Mucosa of rectum (tissue), 2 donors: ENCODE measurements around the gene ARHGAP35.
"Not testable (repeated sequence)": the region's sequence is repeated elsewhere in the genome, so short reads cannot be mapped to it uniquely, and the experiment has no call there.

Experiments
- H3K27ac ChIP-seq, 2 donors: one replicate each; pipeline ENCODE4 v1.7.0; 2013; ENCODE audit warnings: inconsistent platforms in 2 of 2, low read depth in 2 of 2, low read length in 2 of 2
- H3K27me3 ChIP-seq, 2 donors: one replicate each; pipeline ENCODE4 v1.7.0; 2013; ENCODE audit warnings: low read length in 2 of 2; ENCODE audit not compliant: control insufficient read depth in 2 of 2, insufficient read depth in 2 of 2
- H3K36me3 ChIP-seq, 2 donors: one replicate each; pipeline ENCODE4 v1.7.0; 2013; ENCODE audit warnings: low read length in 2 of 2; ENCODE audit not compliant: control insufficient read depth in 2 of 2, insufficient read depth in 2 of 2
- H3K4me1 ChIP-seq, 2 donors: one replicate each; pipeline ENCODE4 v1.7.0; 2013; ENCODE audit warnings: low read length in 2 of 2, mild to moderate bottlenecking in 1 of 2; ENCODE audit not compliant: control insufficient read depth in 2 of 2, insufficient read depth in 2 of 2
- H3K4me3 ChIP-seq, 2 donors: one replicate each; pipeline ENCODE4 v1.7.0; 2013; ENCODE audit warnings: low read length in 2 of 2
- H3K9ac ChIP-seq, 2 donors: one replicate each; pipeline ENCODE4 v1.7.0; 2013; ENCODE audit warnings: low read length in 2 of 2, low read depth in 1 of 2, mild to moderate bottlenecking in 1 of 2
- H3K9me3 ChIP-seq, 2 donors: one replicate each; pipeline ENCODE4 v1.7.0; 2013; ENCODE audit warnings: low read length in 2 of 2; ENCODE audit not compliant: control insufficient read depth in 2 of 2
- donor health status: healthy.
- donor health status: Normal muscosa, but diverticular disease.

Gene ARHGAP35

DNA sequence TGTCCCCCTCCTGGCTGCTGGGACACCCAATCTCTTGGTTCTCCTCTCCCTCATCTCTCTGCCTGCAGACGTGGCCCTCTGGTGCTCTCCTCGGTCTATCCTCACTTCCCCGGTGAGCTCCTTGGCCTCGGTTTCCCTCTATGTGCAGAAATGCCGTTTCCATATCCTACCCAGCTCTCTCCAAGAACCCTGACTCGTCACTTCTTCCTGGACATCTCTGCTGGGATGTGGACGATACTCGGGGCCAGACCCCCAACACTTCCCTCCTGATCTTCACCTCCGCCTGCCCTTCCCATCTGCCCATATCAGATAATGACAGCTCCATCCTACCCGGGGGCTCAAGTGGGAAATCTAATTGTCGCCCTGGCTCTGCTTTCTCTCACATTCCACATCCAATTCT is 18.0 kb upstream of the ARHGAP35 start:
- Histone ChIP-seq H3K9me3 (no peaks in the 10 kb centered on the region), H3K9ac (no peak overlapping the region), H3K4me1 (peaks cover 8 to 17% of the 10 kb centered on the region in 2 donors), H3K4me3 (no peak overlapping the region), H3K36me3 (peaks cover 25 to 34% of the 10 kb centered on the region in 2 donors), H3K27ac (no peak overlapping the region), H3K27me3 (no peaks in the 10 kb centered on the region)

DNA sequence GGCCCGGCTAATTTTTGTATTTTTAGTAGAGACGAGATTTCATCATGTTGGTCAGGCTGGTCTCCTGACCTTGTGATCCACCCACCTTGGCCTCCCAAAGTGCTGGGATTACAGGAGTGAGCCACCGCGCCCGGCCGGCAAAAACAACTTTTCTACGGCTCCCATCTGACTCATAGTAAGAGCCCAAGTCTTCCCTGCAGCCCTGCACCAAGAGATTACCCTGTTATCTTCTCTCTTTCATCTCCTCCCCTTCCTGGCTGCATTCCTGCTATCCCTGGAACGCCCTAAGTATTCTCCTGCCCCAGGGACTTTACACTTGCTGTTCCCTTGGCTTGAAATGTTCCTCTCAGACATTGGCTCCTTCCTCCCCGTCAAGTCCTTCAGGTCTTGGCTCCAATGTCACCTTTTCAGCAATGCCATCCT is 16.7 kb upstream of the ARHGAP35 start:
- Histone ChIP-seq H3K9me3 (no peaks in the 10 kb centered on the region), H3K9ac (no peak overlapping the region), H3K4me3 (no peak overlapping the region), H3K27ac (no peak overlapping the region), H3K4me1 (peaks cover 8 to 17% of the 10 kb centered on the region in 2 donors), H3K36me3 (peaks cover 20 to 31% of the 10 kb centered on the region in 2 donors), H3K27me3 (no peaks in the 10 kb centered on the region)

DNA sequence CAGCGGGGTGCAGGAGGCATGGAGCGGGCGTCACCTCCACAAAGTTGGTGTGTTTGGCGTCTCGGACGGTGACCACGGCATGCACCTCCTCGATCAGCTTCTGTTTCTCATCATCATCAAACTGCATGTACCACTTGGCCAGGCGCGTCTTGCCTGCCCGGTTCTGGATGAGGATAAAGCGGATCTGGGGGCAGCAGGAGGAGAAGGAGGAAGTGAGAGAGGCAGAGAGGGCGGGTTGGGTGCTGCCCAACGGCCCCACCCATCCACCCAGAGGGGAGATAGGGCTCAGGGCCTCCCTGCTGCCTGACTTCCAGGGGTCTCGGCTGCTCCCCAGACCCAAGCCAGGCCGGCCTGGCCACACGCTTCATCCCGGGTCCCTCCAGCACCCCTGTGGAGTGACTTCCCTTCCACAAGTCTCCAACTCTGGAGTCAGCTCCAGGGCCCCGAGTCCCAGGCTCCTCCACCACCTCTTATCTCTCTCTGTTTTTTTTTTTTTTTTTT is 14.8 kb upstream of the ARHGAP35 start:
- Histone ChIP-seq H3K27ac (no peak overlapping the region), H3K36me3 (peaks cover 20 to 24% of the 10 kb centered on the region in 2 donors), H3K27me3 (no peaks in the 10 kb centered on the region), H3K4me1 (peaks cover 10 to 13% of the 10 kb centered on the region in 2 donors), H3K4me3 (no peak overlapping the region), H3K9me3 (no peaks in the 10 kb centered on the region), H3K9ac (no peak overlapping the region)

DNA sequence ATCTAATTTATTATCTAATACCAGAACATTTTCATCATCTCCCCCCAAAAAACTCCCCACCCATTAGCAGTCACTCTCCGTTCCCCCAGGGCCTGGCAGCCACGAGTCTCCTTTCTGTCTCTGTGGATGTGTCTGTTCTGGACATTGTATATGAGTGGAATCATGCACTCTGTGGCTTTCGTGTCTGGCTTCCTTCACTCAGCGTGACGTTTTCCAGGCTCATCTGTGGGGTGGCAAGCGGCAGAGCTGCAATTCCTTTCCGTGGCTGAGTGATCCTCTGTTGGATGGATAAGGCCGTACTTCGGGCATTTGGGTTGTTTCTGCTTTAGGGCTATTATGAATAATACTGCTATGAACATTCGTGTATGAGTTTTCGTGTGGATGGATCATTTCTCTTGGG is 13.3 kb upstream of the ARHGAP35 start:
- Histone ChIP-seq H3K9ac (no peak overlapping the region), H3K27ac (no peak overlapping the region), H3K36me3 (peaks cover 13 to 20% of the 10 kb centered on the region in 2 donors)

GRCh38 chr19:46848389-46848788 is 12.4 kb upstream of the ARHGAP35 start:
- Histone ChIP-seq H3K4me1 (peaks cover 10 to 13% of the 10 kb centered on the region in 2 donors), H3K27me3 (no peaks in the 10 kb centered on the region), H3K9ac (no peak overlapping the region), H3K27ac (no peak overlapping the region), H3K4me3 (no peak overlapping the region), H3K9me3 (no peaks in the 10 kb centered on the region), H3K36me3 (peaks cover 8 to 12% of the 10 kb centered on the region in 2 donors)

More for the DNA sequence above, 13.3 kb upstream of the ARHGAP35 start:
- Histone ChIP-seq H3K4me3 (no peak overlapping the region), H3K9me3 (no peaks in the 10 kb centered on the region), H3K4me1 (peaks cover 10 to 13% of the 10 kb centered on the region in 2 donors), H3K27me3 (no peaks in the 10 kb centered on the region)

GRCh38 chr19:46849610-46850009 is 11.2 kb upstream of the ARHGAP35 start:
- H3K27me3 ChIP-seq: no peaks in the 10 kb centered on the region
- H3K4me1 ChIP-seq: peaks cover 13 to 15% of the 10 kb centered on the region in 2 donors
- peaks cover 4 to 6% of the 10 kb centered on the region in 2 donors for H3K36me3 ChIP-seq
- peak overlapping the region; percentile 44 to 89 for H3K27ac ChIP-seq
- H3K9me3 ChIP-seq: no peaks in the 10 kb centered on the region
- H3K9ac ChIP-seq: peak overlapping the region; percentile 8 to 76
- H3K4me3 ChIP-seq: peak overlapping the region; percentile 76 to 96

DNA sequence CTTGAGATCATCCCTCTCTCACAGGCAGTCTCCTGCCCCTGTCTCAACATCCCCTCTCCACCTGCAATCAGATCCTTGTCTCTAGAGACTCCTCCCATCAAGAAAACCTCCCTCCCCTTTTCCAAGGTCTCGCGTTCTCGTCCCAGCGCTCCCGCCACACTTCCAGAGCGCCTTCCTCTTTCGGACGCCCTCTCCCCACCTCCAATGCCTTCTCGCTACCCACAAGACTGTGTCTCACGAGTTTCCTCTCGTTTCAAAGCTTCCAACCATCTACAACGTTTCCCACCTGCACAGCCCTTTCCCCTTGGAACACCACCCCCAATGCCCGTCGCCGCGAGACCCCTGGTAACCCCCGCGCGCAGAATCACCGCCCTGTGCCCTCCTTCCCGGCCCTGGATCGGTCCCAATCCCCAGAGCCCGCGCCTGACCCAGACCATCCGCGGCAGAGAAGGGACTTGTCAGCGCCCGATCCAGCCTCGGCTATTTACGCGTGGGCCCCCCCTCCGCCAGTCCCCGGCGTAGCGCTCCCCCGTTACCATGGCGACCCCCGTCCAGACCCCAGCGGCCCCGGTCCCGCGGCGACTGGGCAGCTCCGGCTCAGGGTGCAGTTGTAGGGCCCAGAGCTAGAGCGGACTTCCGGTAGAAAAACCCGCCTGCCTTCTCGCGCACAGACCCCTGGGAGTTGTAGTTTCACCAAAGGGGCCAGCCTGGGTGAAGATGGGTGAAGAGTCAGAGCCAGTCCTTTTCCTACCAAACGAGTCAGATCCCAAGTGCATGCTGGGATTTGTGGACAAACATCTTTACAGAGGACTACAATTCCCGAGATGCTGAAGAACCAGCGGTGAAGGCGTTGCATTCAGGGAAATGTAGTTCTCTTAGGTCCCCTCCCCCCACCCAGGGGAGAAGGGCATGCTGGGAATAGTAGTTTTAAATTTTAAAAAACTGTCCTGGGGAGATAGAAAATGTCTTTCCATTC is 10.3 kb upstream of the ARHGAP35 start, which contains the start of gene AP2S1:
AP2S1 (minus strand) TSS at position 619 of the 976 bp plus-strand sequence; CDS start at position 539, 80 bp downstream.
- peak within 1 kb of the TSS; percentile 69 to 89 for H3K27ac ChIP-seq
- H3K27me3 ChIP-seq: no peaks in the 10 kb centered on the region
- peak within 1 kb of the TSS; percentile 76 to 96 for H3K4me3 ChIP-seq
- no peaks in the 10 kb centered on the region for H3K9me3 ChIP-seq
- peaks cover 4% of the 10 kb centered on the region in 2 donors for H3K36me3 ChIP-seq
- H3K9ac ChIP-seq: peak within 1 kb of the TSS; percentile 76 to 87
- peaks cover 13 to 17% of the 10 kb centered on the region in 2 donors for H3K4me1 ChIP-seq

DNA sequence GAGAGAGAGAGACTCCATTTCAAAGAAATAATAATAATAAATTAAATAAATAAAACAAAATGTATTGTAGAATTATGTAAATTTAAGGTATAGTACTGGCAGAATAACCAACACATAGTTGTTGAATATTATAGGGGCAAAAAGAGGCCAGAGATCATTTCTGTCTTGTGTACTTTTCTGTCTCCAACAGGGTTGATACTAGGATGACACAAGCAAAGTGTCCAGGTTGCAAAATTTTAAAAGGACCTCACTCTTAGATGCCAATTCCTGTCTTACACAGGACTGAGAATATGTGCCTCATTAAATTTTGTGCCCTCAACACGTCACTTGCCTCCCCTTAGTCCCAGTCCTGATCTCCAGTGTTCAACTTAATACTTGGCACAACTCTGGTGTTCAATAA is 8.0 kb upstream of the ARHGAP35 start:
- Histone ChIP-seq H3K4me3 (no peak overlapping the region), H3K9me3 (no peaks in the 10 kb centered on the region), H3K36me3 (peaks cover 0 to under 1% of the 10 kb centered on the region in 2 donors), H3K9ac (no peak overlapping the region), H3K27me3 (no peaks in the 10 kb centered on the region), H3K4me1 (peaks cover 24 to 28% of the 10 kb centered on the region in 2 donors), H3K27ac (no peak overlapping the region)

DNA sequence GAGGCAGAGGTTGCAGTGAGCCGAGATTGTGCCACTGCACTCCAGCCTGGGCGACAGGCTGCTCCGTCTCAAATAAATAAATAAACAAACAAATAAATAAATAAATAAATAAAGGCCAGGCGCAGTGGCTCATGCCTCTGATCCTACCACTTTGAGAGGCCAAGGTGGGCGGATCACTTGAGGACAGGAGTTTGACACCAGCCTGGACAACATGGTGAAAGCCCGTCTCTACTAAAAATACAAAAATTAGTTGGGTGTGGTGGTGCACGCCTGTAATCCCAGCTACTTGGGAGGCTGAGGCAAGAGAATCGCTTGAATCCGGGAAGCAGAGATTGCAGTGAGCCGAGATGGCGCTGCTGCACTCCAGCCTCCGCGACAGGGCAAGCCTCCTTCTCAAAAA is 6.1 kb upstream of the ARHGAP35 start:
- not testable (repeated sequence) for H3K9ac ChIP-seq, H3K27ac ChIP-seq, H3K9me3 ChIP-seq, H3K36me3 ChIP-seq, H3K4me3 ChIP-seq, H3K27me3 ChIP-seq
- peaks cover 18 to 25% of the 10 kb centered on the region in 2 donors for H3K4me1 ChIP-seq
